Stomach (tissue), 9 donors: ENCODE data around the gene NLK. TPM values are rescaled to one million over a fixed set of nuclear protein-coding genes. Genes with fewer than 3 reads are reported as not detected.
"Not testable (repeated sequence)": the region's sequence is repeated elsewhere in the genome, so short reads cannot be mapped to it uniquely, and the experiment has no call there.

Experiments
- DNase-seq, 2 donors: peaks; one replicate each; pipeline versions ENCODE4 v3.0.0 to v3.0.0-alpha.2; 2013 to 2019
- H3K27ac ChIP-seq, 5 donors: fragments of 200-600 bp in 4 of 5; sonication (generic) in 4 of 5; one replicate each; pipeline ENCODE4 v1.5.1; 2013 to 2019; ENCODE audit warnings: mild to moderate bottlenecking in 1 of 5, moderate library complexity in 1 of 5
- H3K27me3 ChIP-seq, 3 donors: fragments of 200-600 bp; sonication (generic); one replicate each; pipeline ENCODE4 v1.5.1; 2017 to 2019; ENCODE audit warnings: mixed run types in 1 of 3
- H3K36me3 ChIP-seq, 4 donors: fragments of 200-600 bp; sonication (generic); 1 replicate in 3 of 4; 2 replicates in 1 of 4; pipeline ENCODE4 v1.5.1; 2016 to 2019
- H3K4me1 ChIP-seq, 4 donors: fragments of 200-600 bp; sonication (generic); one replicate each; pipeline ENCODE4 v1.5.1; 2016 to 2019
- H3K4me3 ChIP-seq, 4 donors: fragments of 200-600 bp; sonication (generic) in 3 of 4; one replicate each; pipeline ENCODE4 v1.5.1; 2016 to 2019; ENCODE audit warnings: mild to moderate bottlenecking in 1 of 4
- H3K9me3 ChIP-seq, 4 donors: fragments of 200-600 bp; sonication (generic); one replicate each; pipeline ENCODE4 v1.5.1; 2016 to 2019
- CTCF ChIP-seq, 7 experiments: fragments of 450-650 bp in 4 of 7; fragments of 200-600 bp in 3 of 7; sonication (generic) in 3 of 7; IDR thresholded peaks; one replicate each; pipeline ENCODE4 v1.5.1; 2016 to 2019; ENCODE audit warnings: antibody characterized with exemption in 7 of 7, control low read depth in 2 of 7, mild to moderate bottlenecking in 1 of 7
- EP300 ChIP-seq: sonication (generic); formaldehyde crosslinking; IDR thresholded peaks from one replicate; pipeline ENCODE4 v1.6.1; 2017; ENCODE audit warnings: antibody characterized with exemption
- POLR2A ChIP-seq, 4 donors: fragments of 450-650 bp; IDR thresholded peaks; one replicate each; pipeline ENCODE4 v1.6.1; 2016; ENCODE audit warnings: antibody characterized with exemption in 4 of 4, control low read depth in 2 of 4, mild to moderate bottlenecking in 1 of 4, moderate library complexity in 1 of 4
- POLR2AphosphoS5 ChIP-seq, 3 donors: sonication (generic); formaldehyde crosslinking; IDR thresholded peaks; one replicate each; pipeline ENCODE4 v1.6.1; 2016; ENCODE audit warnings: antibody characterized with exemption in 3 of 3
- WGBS, 5 donors: extraction: QIAGEN DNeasy Blood & Tissue Kit in 3 of 5; methylation state at CpG; one replicate each; pipeline versions ENCODE4 v1.1.5 to v1.1.7; 2013 to 2018; 5-methylcytosine and 5-hydroxymethylcytosine counted together
- intact Hi-C: fragments of 100-400 bp; cut with DNase I; formaldehyde crosslinking; loops from one replicate; pipeline ENCODE4 v1.15.1; 2023; ENCODE audit warnings: low total_unique reads
- polyA plus RNA-seq, 3 donors: library from polyadenylated mRNA; stranded (reverse); fragments of 200-250 nt; gene quantifications; one replicate each; pipeline ENCODE4 v1.2.3, GENCODE V29; 2013
- total RNA-seq, 5 donors: library from RNA; depleted of rRNA; stranded (reverse); fragments of >200 nt; gene quantifications; one replicate each; pipeline versions ENCODE4 v1.1.0 to v1.2.3, GENCODE V29; 2014 to 2016
- donor health status: healthy with polysubstance abuse.
- donor health status: Bipolar disorder and iron deficiency.
- donor health status: healthy.

NLK gene
- total and polyA plus RNA-seq, 8 donors, result 4.3 to 169 (median 14.7) TPM

- Histone ChIP-seq H3K27ac (no peak overlapping the region), H3K4me3 (no peak overlapping the region), H3K4me1 (no peaks in the 10 kb centered on the region), H3K9me3 (no peaks in the 10 kb centered on the region), H3K36me3 (no peaks in the 10 kb centered on the region), H3K27me3 (no peaks in the 10 kb centered on the region)
- 43 to 54% (median 49%) methylated on average over 3 of the region's 3 CpGs for WGBS, 5 donors
- no peak for TF ChIP-seq CTCF (IDR thresholded peaks at IDR 0.05)
- TF ChIP-seq EP300, result no peak
- no peak for TF ChIP-seq POLR2AphosphoS5 (IDR thresholded peaks at IDR 0.05)
- no peak for TF ChIP-seq POLR2A (IDR thresholded peaks at IDR 0.05)
- DNase-seq, result no peak
- intact Hi-C loops, result no loop called here
Measured at GRCh38 chr17:28001149-28001548, 41.3 kb upstream of the NLK start.

- DNase-seq, result no peak
- no peak for TF ChIP-seq POLR2AphosphoS5 (IDR thresholded peaks at IDR 0.05)
- no peak for TF ChIP-seq CTCF (IDR thresholded peaks at IDR 0.05)
- H3K27ac ChIP-seq, result no peak overlapping the region
- H3K9me3 ChIP-seq, result no peaks in the 10 kb centered on the region
- WGBS, 5 donors, result 72 to 87% (median 77%) methylated on average over 2 of the region's 2 CpGs
- H3K27me3 ChIP-seq, result no peaks in the 10 kb centered on the region
- intact Hi-C loops, result no loop called here
- H3K4me1 ChIP-seq, result no peaks in the 10 kb centered on the region
- H3K4me3 ChIP-seq, result no peak overlapping the region
- no peaks in the 10 kb centered on the region for H3K36me3 ChIP-seq
Measured at GRCh38 chr17:28004344-28004743, 38.1 kb upstream of the NLK start.

DNA sequence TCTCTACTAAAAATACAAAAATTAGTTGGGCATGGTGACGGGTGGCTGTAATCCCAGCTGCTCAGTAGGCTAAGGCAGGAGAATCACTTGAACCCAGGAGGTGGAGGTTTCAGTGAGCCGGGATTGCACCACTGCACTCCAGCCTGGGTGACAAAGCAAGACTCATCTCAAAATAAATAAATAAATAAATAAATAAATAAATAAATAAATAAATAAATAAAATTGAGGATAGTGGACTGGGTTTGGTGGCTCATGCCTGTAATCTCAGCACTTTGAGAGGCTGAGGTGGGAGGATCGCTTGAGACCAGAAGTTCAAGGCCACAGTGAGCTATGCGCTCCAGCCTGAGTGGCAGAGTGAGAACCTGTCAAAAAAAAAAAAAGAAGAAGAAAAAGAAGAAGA lies 34.6 kb upstream of the NLK start:
- WGBS, 5 donors, result 85 to 95% (median 94%) methylated on average over 4 of the region's 4 CpGs

DNA sequence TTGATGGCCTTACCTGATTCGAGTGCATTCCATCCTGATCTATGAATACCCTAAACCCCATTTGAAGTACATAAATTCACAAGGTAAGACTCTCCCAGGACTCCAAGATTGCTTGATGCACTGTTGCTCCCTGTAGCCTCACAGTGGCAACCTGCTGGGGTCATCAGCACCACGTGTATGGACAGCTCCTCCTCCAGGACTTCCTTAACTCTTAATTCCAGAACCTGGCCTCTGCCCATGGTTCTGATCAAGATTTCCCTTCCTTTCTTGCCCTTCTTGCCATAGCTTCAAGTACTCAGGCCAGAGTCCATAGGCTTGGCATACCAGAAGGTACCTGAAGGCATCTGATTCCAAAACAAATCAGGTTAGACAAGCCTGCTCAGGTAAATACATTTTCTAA lies 34.0 kb upstream of the NLK start:
- no peaks in the 10 kb centered on the region for H3K27me3 ChIP-seq
- intact Hi-C loops, result no loop called here
- TF ChIP-seq POLR2AphosphoS5 (IDR thresholded peaks at IDR 0.05) (peak in 1 of 3 donors; percentile 26), CTCF (IDR thresholded peaks at IDR 0.05) (no peak)
- no peaks in the 10 kb centered on the region for H3K36me3 ChIP-seq
- DNase-seq, result peak; percentile 46 to 83
- no peak overlapping the region for H3K4me3 ChIP-seq
- no peaks in the 10 kb centered on the region for H3K4me1 ChIP-seq
- H3K27ac ChIP-seq, result no peak overlapping the region
- 0 to 11% (median 7%) methylated on average over 2 of the region's 2 CpGs for WGBS, 5 donors
- no peaks in the 10 kb centered on the region for H3K9me3 ChIP-seq

More for the DNA sequence above, 34.6 kb upstream of the NLK start:
- H3K27ac ChIP-seq, H3K4me1 ChIP-seq, H3K27me3 ChIP-seq, DNase-seq, intact Hi-C loops, H3K36me3 ChIP-seq, H3K9me3 ChIP-seq, H3K4me3 ChIP-seq: not testable (repeated sequence)

DNA sequence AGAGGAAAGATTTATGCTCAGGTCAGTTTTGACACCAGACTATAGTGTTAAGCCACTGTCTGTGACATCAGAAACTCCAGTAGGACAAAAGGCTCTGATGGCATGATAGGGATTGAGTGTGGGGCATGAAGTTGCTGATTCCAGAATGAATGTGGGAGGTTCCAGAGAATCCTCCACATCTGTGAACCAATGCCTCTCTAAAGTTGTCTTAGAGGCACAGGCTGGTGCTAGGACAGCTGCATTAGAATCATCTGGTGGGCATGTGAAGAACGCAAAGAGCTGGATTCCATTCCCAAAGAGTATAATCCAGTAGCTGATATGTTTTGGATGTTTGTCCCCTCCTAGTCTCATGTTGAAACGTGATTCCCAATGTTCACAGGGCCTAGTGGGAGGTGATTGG lies 32.1 kb upstream of the NLK start:
- Histone ChIP-seq H3K27ac (no peak overlapping the region), H3K36me3 (no peaks in the 10 kb centered on the region), H3K27me3 (no peaks in the 10 kb centered on the region), H3K9me3 (no peaks in the 10 kb centered on the region), H3K4me3 (no peak overlapping the region), H3K4me1 (no peaks in the 10 kb centered on the region)
- intact Hi-C loops, result no loop called here
- no peak for DNase-seq
- WGBS, 5 donors, result 18 to 61% (median 57%) methylated on average over 2 of the region's 2 CpGs
- TF ChIP-seq POLR2A (IDR thresholded peaks at IDR 0.05), result no peak
- TF ChIP-seq POLR2AphosphoS5 (IDR thresholded peaks at IDR 0.05), result no peak
- TF ChIP-seq CTCF (IDR thresholded peaks at IDR 0.05), result no peak
